Gastroesophageal sphincter (tissue), 4 donors: Measurements from ENCODE around the gene ATXN7. TPM values are rescaled to one million over a fixed set of nuclear protein-coding genes. Genes with fewer than 3 reads are reported as not detected.

ENCODE experiments used
- ATAC-seq: fragments of 150-250 bp; one replicate; pipeline ENCODE4 v1.9.1; 2016; ENCODE audit warnings: mild to moderate bottlenecking, moderate library complexity
- H3K27ac ChIP-seq, 4 donors: fragments of 200-600 bp; sonication (generic) in 3 of 4; 1 replicate in 3 of 4; 2 replicates in 1 of 4; pipeline ENCODE4 v1.5.1; 2016 to 2019
- H3K27me3 ChIP-seq: fragments of 200-600 bp; sonication (generic); one replicate; pipeline ENCODE4 v1.5.1; 2019
- H3K36me3 ChIP-seq, 2 donors: fragments of 200-600 bp; sonication (generic); one replicate each; pipeline ENCODE4 v1.5.1; 2019; ENCODE audit warnings: control low read depth in 1 of 2
- H3K4me1 ChIP-seq, 3 donors: fragments of 200-600 bp; sonication (generic); 1 replicate in 2 of 3; 2 replicates in 1 of 3; pipeline ENCODE4 v1.5.1; 2016 to 2019; ENCODE audit warnings: control low read depth in 2 of 3
- H3K4me3 ChIP-seq, 2 donors: fragments of 200-600 bp; sonication (generic); one replicate each; pipeline ENCODE4 v1.5.1; 2019; ENCODE audit warnings: mild to moderate bottlenecking in 1 of 2, moderate library complexity in 1 of 2
- H3K9me3 ChIP-seq, 3 donors: fragments of 200-600 bp; sonication (generic); one replicate each; pipeline ENCODE4 v1.5.1; 2017 to 2019; ENCODE audit warnings: control low read depth in 2 of 3
- CTCF ChIP-seq, 4 experiments: fragments of 200-600 bp in 2 of 4; fragments of 450-650 bp in 2 of 4; sonication (generic) in 1 of 4; IDR thresholded peaks; one replicate each; pipeline ENCODE4 v1.5.1; 2017 to 2019; ENCODE audit warnings: antibody characterized with exemption in 4 of 4, mild to moderate bottlenecking in 2 of 4, moderate library complexity in 2 of 4
- EP300 ChIP-seq: sonication (generic); formaldehyde crosslinking; IDR thresholded peaks from one replicate; pipeline ENCODE4 v1.6.1; 2017; ENCODE audit warnings: antibody characterized with exemption, mild to moderate bottlenecking
- POLR2A ChIP-seq, 2 donors: fragments of 450-650 bp; IDR thresholded peaks; one replicate each; pipeline ENCODE4 v1.6.1; 2017; ENCODE audit warnings: antibody characterized with exemption in 2 of 2, mild to moderate bottlenecking in 2 of 2, moderate library complexity in 1 of 2
- POLR2AphosphoS5 ChIP-seq: sonication (generic); formaldehyde crosslinking; IDR thresholded peaks from one replicate; pipeline ENCODE4 v1.6.1; 2017; ENCODE audit warnings: antibody characterized with exemption
- WGBS, 2 donors: methylation state at CpG; one replicate each; pipeline ENCODE4 v1.1.5; 2018; ENCODE audit warnings: low coverage in 1 of 2; 5-methylcytosine and 5-hydroxymethylcytosine counted together
- total RNA-seq, 4 donors: library from RNA; depleted of rRNA; stranded (reverse); fragments of >200 nt; gene quantifications; one replicate each; pipeline ENCODE4 v1.1.0, GENCODE V29; 2016

Gene ATXN7
- total RNA-seq: 10 to 100 TPM; 15.5 to 36.3 (median 19.8) TPM

- TF ChIP-seq CTCF (IDR thresholded peaks at IDR 0.05): no peak
- no peak for TF ChIP-seq POLR2AphosphoS5
- no peak for TF ChIP-seq EP300
- peak; percentile 19 to 24 for TF ChIP-seq POLR2A (IDR thresholded peaks at IDR 0.05)
- Histone ChIP-seq H3K4me3 (peak within 1 kb of the TSS; percentile 97 to 100), H3K27me3 (no peaks in the 10 kb centered on the region), H3K9me3 (no peaks in the 10 kb centered on the region), H3K27ac (peak within 1 kb of the TSS; percentile 90 to 95 (median 90)), H3K4me1 (peaks cover 5 to 37% (median 10%) of the 10 kb centered on the region in 3 donors), H3K36me3 (no peaks in the 10 kb centered on the region)
- ATAC-seq: peak; percentile 89
- WGBS, 2 donors: 0% methylated on average over 7 to 11 of the region's 98 CpGs
Observed at GRCh38 chr3:63863150-63864007, at the start of gene ATXN7, which contains the start of gene THOC7. Gene ATXN7 (plus strand): TSS chr3:63863867. CDS start chr3:63912599, 48,732 bp downstream. Gene THOC7 (minus strand): TSS chr3:63863805. CDS start chr3:63863790, 15 bp downstream.

- WGBS, 2 donors: 74 to 83% methylated on average over 2 to 3 of the region's 3 CpGs
- H3K4me3 ChIP-seq: no peak overlapping the region
- no peaks in the 10 kb centered on the region for H3K36me3 ChIP-seq
- no peak overlapping the region for H3K27ac ChIP-seq
- H3K27me3 ChIP-seq: no peaks in the 10 kb centered on the region
- H3K4me1 ChIP-seq: peaks cover 0 to 4% (median 0%) of the 10 kb centered on the region in 3 donors
- ATAC-seq: no peak
- H3K9me3 ChIP-seq: no peaks in the 10 kb centered on the region
- TF ChIP-seq CTCF (IDR thresholded peaks at IDR 0.05) (no peak), POLR2A (IDR thresholded peaks at IDR 0.05) (no peak), EP300 (no peak), POLR2AphosphoS5 (no peak)
Observed at GRCh38 chr3:63814237-63814636, 49.4 kb upstream of the ATXN7 start.

- no peaks in the 10 kb centered on the region for H3K36me3 ChIP-seq
- ATAC-seq: no peak
- H3K4me1 ChIP-seq: peaks cover 0 to 4% (median 0%) of the 10 kb centered on the region in 3 donors
- TF ChIP-seq POLR2A (IDR thresholded peaks at IDR 0.05) (no peak), EP300 (no peak)
- 82 to 89% methylated on average over 5 of the region's 5 CpGs for WGBS, 2 donors
- H3K27ac ChIP-seq: no peak overlapping the region
- H3K9me3 ChIP-seq: no peaks in the 10 kb centered on the region
- H3K4me3 ChIP-seq: no peak overlapping the region
- no peaks in the 10 kb centered on the region for H3K27me3 ChIP-seq
Observed at GRCh38 chr3:63817225-63817624, 46.4 kb upstream of the ATXN7 start.

- ATAC-seq: no peak
- 11 to 26% methylated on average over 10 of the region's 10 CpGs for WGBS, 2 donors
- no peak overlapping the region for H3K4me3 ChIP-seq
Observed at GRCh38 chr3:63818282-63819150, 45.2 kb upstream of the ATXN7 start.

More at GRCh38 chr3:63818282-63819150, 45.2 kb upstream of the ATXN7 start:
- no peaks in the 10 kb centered on the region for H3K36me3 ChIP-seq
- TF ChIP-seq CTCF (IDR thresholded peaks at IDR 0.05): peak; percentile 80 to 85 (median 81)
- TF ChIP-seq POLR2A (IDR thresholded peaks at IDR 0.05): no peak
- no peak for TF ChIP-seq POLR2AphosphoS5
- no peak for TF ChIP-seq EP300
- no peak overlapping the region for H3K27ac ChIP-seq
- H3K9me3 ChIP-seq: no peaks in the 10 kb centered on the region
- H3K4me1 ChIP-seq: peaks cover 0 to 4% (median 0%) of the 10 kb centered on the region in 3 donors
- no peaks in the 10 kb centered on the region for H3K27me3 ChIP-seq
